Neuronal stem cell (in vitro differentiated cells): Measurements from ENCODE around the gene ZNF550.
A peak's percentile ranks its signal among the peaks of the same experiment; 100 is the strongest.
"Not testable (repeated sequence)": the region's sequence is repeated elsewhere in the genome, so short reads cannot be mapped to it uniquely, and the experiment has no call there.

ENCODE experiments used
- DNase-seq: peaks from one replicate; pipeline ENCODE4 v3.0.0-alpha.2; 2013; ENCODE audit warnings: low spot score
- H2AFZ ChIP-seq: one replicate; pipeline ENCODE4 v1.6.1; 2013; ENCODE audit warnings: mild to moderate bottlenecking, low read length, inconsistent platforms
- H2AK5ac ChIP-seq: 2 replicates; pipeline ENCODE4 v1.6.1; 2013; ENCODE audit warnings: low read depth, mild to moderate bottlenecking, inconsistent platforms, low read length, moderate library complexity, mixed read lengths
- H2BK120ac ChIP-seq: 2 replicates; pipeline ENCODE4 v1.6.1; 2013; ENCODE audit warnings: low read depth, mild to moderate bottlenecking, inconsistent platforms, low read length, moderate library complexity, mixed read lengths
- H2BK12ac ChIP-seq: one replicate; pipeline ENCODE4 v1.6.1; 2013; ENCODE audit warnings: low read length, inconsistent platforms
- H2BK15ac ChIP-seq: 2 replicates; pipeline ENCODE4 v1.6.1; 2013; ENCODE audit warnings: mild to moderate bottlenecking, low read length, inconsistent platforms, mixed read lengths
- H2BK5ac ChIP-seq: one replicate; pipeline ENCODE4 v1.6.1; 2013; ENCODE audit warnings: inconsistent platforms, mild to moderate bottlenecking, low read length, moderate library complexity
- H3K14ac ChIP-seq: one replicate; pipeline ENCODE4 v1.6.1; 2013; ENCODE audit warnings: low read length, inconsistent platforms
- H3K18ac ChIP-seq: 2 replicates; pipeline ENCODE4 v1.6.1; 2013; ENCODE audit warnings: low read length, inconsistent platforms
- H3K23ac ChIP-seq: 2 replicates; pipeline ENCODE4 v1.6.1; 2013; ENCODE audit warnings: low read depth, mild to moderate bottlenecking, mixed read lengths, low read length, inconsistent platforms; ENCODE audit not compliant: poor library complexity
- H3K27ac ChIP-seq: replicated peaks from 3 replicates; pipeline ENCODE4 v1.5.1; 2013; ENCODE audit warnings: low read length, inconsistent platforms
- H3K27me3 ChIP-seq, 3 experiments: 2 replicates each; pipeline ENCODE4 v1.6.1; 2013; ENCODE audit warnings: low read length in 3 of 3, mild to moderate bottlenecking in 2 of 3, inconsistent platforms in 1 of 3, low read depth in 1 of 3, mixed read lengths in 1 of 3, moderate library complexity in 1 of 3; ENCODE audit not compliant: control insufficient read depth in 3 of 3, insufficient read depth in 3 of 3
- H3K36me3 ChIP-seq, 2 donors: replicated peaks in 1 of 2; 2 replicates each; pipeline ENCODE4 v1.6.1; 2013; ENCODE audit warnings: low read length in 2 of 2; ENCODE audit not compliant: control insufficient read depth in 2 of 2, insufficient read depth in 2 of 2
- H3K4ac ChIP-seq: 2 replicates; pipeline ENCODE4 v1.6.1; 2013; ENCODE audit warnings: inconsistent platforms, mild to moderate bottlenecking, low read length, moderate library complexity
- H3K4me1 ChIP-seq, 2 donors: 1 replicate in 1 of 2; 2 replicates in 1 of 2; pipeline ENCODE4 v1.6.1; 2013; ENCODE audit warnings: low read length in 2 of 2, low read depth in 1 of 2; ENCODE audit not compliant: control insufficient read depth in 2 of 2, insufficient read depth in 1 of 2
- H3K4me2 ChIP-seq: one replicate; pipeline ENCODE4 v1.6.1; 2013; ENCODE audit warnings: mild to moderate bottlenecking, low read length, inconsistent platforms; ENCODE audit not compliant: insufficient read depth, poor library complexity, severe bottlenecking
- H3K4me3 ChIP-seq, 2 donors: 2 replicates each; pipeline ENCODE4 v1.5.1; 2013; ENCODE audit warnings: low read length in 2 of 2, mild to moderate bottlenecking in 2 of 2, inconsistent platforms in 1 of 2, moderate library complexity in 1 of 2
- H3K79me1 ChIP-seq: one replicate; pipeline ENCODE4 v1.6.1; 2013; ENCODE audit warnings: low read depth, mild to moderate bottlenecking, inconsistent platforms, low read length, moderate library complexity
- H3K9ac ChIP-seq: one replicate; pipeline ENCODE4 v1.6.1; 2013; ENCODE audit warnings: mild to moderate bottlenecking, low read depth, low read length, inconsistent platforms; ENCODE audit not compliant: poor library complexity
- H3K9me3 ChIP-seq, 2 donors: replicated peaks in 1 of 2; 2 replicates each; pipeline versions ENCODE3 to v1.6.1; 2013; ENCODE audit warnings: low read length in 2 of 2, mild to moderate bottlenecking in 2 of 2, inconsistent platforms in 1 of 2, low read depth in 1 of 2, mixed read lengths in 1 of 2, moderate library complexity in 1 of 2; ENCODE audit not compliant: control insufficient read depth in 2 of 2, insufficient read depth in 1 of 2
- H4K8ac ChIP-seq: one replicate; pipeline ENCODE4 v1.6.1; 2013; ENCODE audit warnings: low read depth, mild to moderate bottlenecking, inconsistent platforms, low read length, moderate library complexity
- H4K91ac ChIP-seq: one replicate; pipeline ENCODE4 v1.6.1; 2013; ENCODE audit warnings: low read length, low read depth, mild to moderate bottlenecking, inconsistent platforms; ENCODE audit not compliant: poor library complexity
- WGBS, 2 donors: extraction: QIAGEN DNeasy Blood & Tissue Kit; methylation state at CpG; one replicate each; pipeline ENCODE4 v1.1.7; 2013; ENCODE audit warnings: missing lambda C conversion rate in 2 of 2, mixed read lengths in 1 of 2; ENCODE audit not compliant: insufficient read length in 2 of 2, insufficient replicate concordance in 1 of 2; ENCODE audit errors: extremely low coverage in 2 of 2; 5-methylcytosine and 5-hydroxymethylcytosine counted together

The ZNF550 gene

GRCh38 chr19:57537953-57538547 is 21.6 kb downstream of the ZNF550 start:
- peaks cover 2% of the 10 kb centered on the region for H3K79me1 ChIP-seq
- DNase-seq = no peak

GRCh38 chr19:57527136-57527881 is 32.4 kb downstream of the ZNF550 start, which contains the start of gene ZNF549:
Gene ZNF549, plus strand, starts transcription at chr19:57527356. Its CDS starts 218 bp downstream, at chr19:57527574.
- Histone ChIP-seq H4K8ac (no peak within 1 kb of the TSS), H3K79me1 (peaks cover 4% of the 10 kb centered on the region), H2BK120ac (no peak within 1 kb of the TSS), H3K4me1 (peaks cover 0 to 5% of the 10 kb centered on the region in 2 donors), H2BK12ac (no peak within 1 kb of the TSS), H3K4me2 (peak within 1 kb of the TSS; percentile 80), H3K4me3 (peak within 1 kb of the TSS; percentile 83 to 99), H3K23ac (no peak within 1 kb of the TSS), H4K91ac (no peak within 1 kb of the TSS), H2BK5ac (peak within 1 kb of the TSS; percentile 0), H3K36me3 (peaks cover 3 to 25% of the 10 kb centered on the region in 2 donors), H3K27ac (peak within 1 kb of the TSS; percentile 71), H3K4ac (no peak within 1 kb of the TSS), H3K9ac (peak within 1 kb of the TSS; percentile 96), H2BK15ac (no peak within 1 kb of the TSS), H3K27me3 (no peaks in the 10 kb centered on the region), H2AK5ac (no peak within 1 kb of the TSS), H3K9me3 (peaks cover 3 to 26% of the 10 kb centered on the region in 2 donors), H2AFZ (peak within 1 kb of the TSS; percentile 97), H3K14ac (peak within 1 kb of the TSS; percentile 73), H3K18ac (peak within 1 kb of the TSS; percentile 93)
- WGBS, 2 donors = no CpG with 5 or more reads among the region's 64 CpGs
- peak; percentile 84 for DNase-seq

More at GRCh38 chr19:57537953-57538547, 21.6 kb downstream of the ZNF550 start:
- no peak overlapping the region for H2AFZ ChIP-seq
- no CpG with 5 or more reads among the region's 7 CpGs for WGBS, 2 donors
- peaks cover 57 to 98% of the 10 kb centered on the region in 2 donors for H3K9me3 ChIP-seq
- H3K4ac ChIP-seq = no peak overlapping the region
- H3K14ac ChIP-seq = no peak overlapping the region
- no peak overlapping the region for H2BK120ac ChIP-seq
- no peak overlapping the region for H3K23ac ChIP-seq
- H3K4me2 ChIP-seq = no peak overlapping the region
- H2AK5ac ChIP-seq = no peak overlapping the region
- no peak overlapping the region for H4K8ac ChIP-seq
- no peaks in the 10 kb centered on the region for H3K27me3 ChIP-seq
- H3K36me3 ChIP-seq = peaks cover 49 to 99% of the 10 kb centered on the region in 2 donors
- no peak overlapping the region for H3K4me3 ChIP-seq
- no peak overlapping the region for H2BK5ac ChIP-seq
- H4K91ac ChIP-seq = no peak overlapping the region
- H3K18ac ChIP-seq = no peak overlapping the region
- no peak overlapping the region for H3K9ac ChIP-seq
- no peak overlapping the region for H2BK15ac ChIP-seq
- no peak overlapping the region for H3K27ac ChIP-seq
- no peaks in the 10 kb centered on the region for H3K4me1 ChIP-seq
- no peak overlapping the region for H2BK12ac ChIP-seq

- H3K79me1 ChIP-seq, H3K4ac ChIP-seq, H2BK12ac ChIP-seq, H2BK15ac ChIP-seq, H3K4me1 ChIP-seq, H3K18ac ChIP-seq, H3K23ac ChIP-seq, DNase-seq, H4K8ac ChIP-seq, H2AK5ac ChIP-seq, H3K4me2 ChIP-seq, H3K27ac ChIP-seq, H2BK120ac ChIP-seq, H3K27me3 ChIP-seq, H4K91ac ChIP-seq, H3K9ac ChIP-seq, H3K14ac ChIP-seq, H3K4me3 ChIP-seq, H2BK5ac ChIP-seq, H2AFZ ChIP-seq: not testable (repeated sequence)
- Histone ChIP-seq H3K9me3 (peaks cover 10 to 24% of the 10 kb centered on the region in 2 donors), H3K36me3 (peaks cover 8 to 19% of the 10 kb centered on the region in 2 donors)
- no CpG with 5 or more reads among the region's 4 CpGs for WGBS, 2 donors
These were observed 41.6 kb downstream of the ZNF550 start for GRCh38 chr19:57518021-57518420.

- Histone ChIP-seq H2AK5ac (no peak overlapping the region), H3K18ac (no peak overlapping the region), H3K9me3 (peaks cover 14 to 42% of the 10 kb centered on the region in 2 donors), H3K4me1 (no peaks in the 10 kb centered on the region), H2BK120ac (no peak overlapping the region), H3K27me3 (no peaks in the 10 kb centered on the region), H3K27ac (no peak overlapping the region), H2BK15ac (no peak overlapping the region), H4K8ac (no peak overlapping the region), H2BK5ac (no peak overlapping the region), H3K9ac (no peak overlapping the region), H2AFZ (no peak overlapping the region), H3K4ac (no peak overlapping the region), H3K4me3 (no peak overlapping the region), H3K79me1 (no peaks in the 10 kb centered on the region), H3K4me2 (no peak overlapping the region), H3K36me3 (peaks cover 8 to 19% of the 10 kb centered on the region in 2 donors), H3K23ac (no peak overlapping the region), H3K14ac (no peak overlapping the region), H2BK12ac (no peak overlapping the region), H4K91ac (no peak overlapping the region)
- DNase-seq = no peak
- WGBS, 2 donors = no CpG with 5 or more reads among the region's 5 CpGs
These were observed 44.4 kb downstream of the ZNF550 start for GRCh38 chr19:57515255-57515654.
